Smooth muscle cell (in vitro differentiated cells): Measurements from ENCODE around the gene KLHL11. TPM values are rescaled to one million over a fixed set of nuclear protein-coding genes. Genes with fewer than 3 reads are reported as not detected.

Experiments
- DNase-seq: peaks from one replicate; lab custom pipeline; 2025; ENCODE audit not compliant: unreplicated experiment; lab: John Stamatoyannopoulos, UW
- H2AFZ ChIP-seq: fragments of 200-600 bp; sonication (generic); 2 replicates; pipeline ENCODE4 v1.6.0; 2016; ENCODE audit warnings: antibody characterized with exemption, low read depth, mild to moderate bottlenecking
- H3F3A ChIP-seq: fragments of 200-600 bp; sonication (generic); 2 replicates; pipeline ENCODE4 v1.6.0; 2017; ENCODE audit warnings: antibody characterized with exemption, low read depth
- H3K27ac ChIP-seq: fragments of 200-600 bp; sonication (generic); 2 replicates; pipeline ENCODE4 v1.5.1; 2016; ENCODE audit warnings: low read depth, mild to moderate bottlenecking
- H3K27me3 ChIP-seq: fragments of 200-600 bp; sonication (generic); 2 replicates; pipeline ENCODE4 v1.6.1; 2016; ENCODE audit warnings: low read depth, mild to moderate bottlenecking
- H3K36me3 ChIP-seq: fragments of 200-600 bp; sonication (generic); 2 replicates; pipeline ENCODE4 v1.5.1; 2016; ENCODE audit warnings: low read depth
- H3K4me1 ChIP-seq: fragments of 200-600 bp; sonication (generic); 2 replicates; pipeline ENCODE4 v1.5.1; 2016; ENCODE audit warnings: low read depth
- H3K4me2 ChIP-seq: fragments of 200-600 bp; sonication (generic); 2 replicates; pipeline ENCODE4 v1.6.0; 2016; ENCODE audit warnings: mild to moderate bottlenecking
- H3K4me3 ChIP-seq: fragments of 200-600 bp; sonication (generic); 2 replicates; pipeline ENCODE4 v1.5.1; 2016; ENCODE audit warnings: mild to moderate bottlenecking
- H3K79me2 ChIP-seq: fragments of 200-600 bp; sonication (generic); 2 replicates; pipeline ENCODE4 v1.6.0; 2016; ENCODE audit warnings: low read depth, mild to moderate bottlenecking
- H3K9ac ChIP-seq: fragments of 200-600 bp; sonication (generic); 2 replicates; pipeline ENCODE4 v1.6.0; 2016; ENCODE audit warnings: low read depth
- H3K9me3 ChIP-seq: fragments of 200-600 bp; sonication (generic); replicated peaks from 2 replicates; pipeline ENCODE4 v1.5.1; 2016; ENCODE audit warnings: low read depth
- H4K20me1 ChIP-seq: fragments of 200-600 bp; sonication (generic); 2 replicates; pipeline ENCODE4 v1.6.0; 2016; ENCODE audit warnings: low read depth
- WGBS: methylation state at CpG from one replicate; pipeline ENCODE4 v1.1.7; 2016; ENCODE audit warnings: low lambda C conversion rate; 5-methylcytosine and 5-hydroxymethylcytosine counted together
- polyA plus RNA-seq: library from polyadenylated mRNA; unstranded; fragments of >200 nt; fragmentation: Nextera tagmentation; extraction: Ambion mirVana; gene quantifications from 2 replicates; pipeline ENCODE4 v1.2.1, GENCODE V29; 2016
- total RNA-seq: library from RNA; depleted of rRNA; stranded (reverse); fragments of >200 nt; gene quantifications from 2 replicates; pipeline ENCODE4 v1.2.3, GENCODE V29; 2014
- TF ChIP-seq, protein P1 (sequence below): fragments of 200-600 bp; sonication (generic); IDR thresholded peaks from 2 replicates; pipeline ENCODE4 v1.5.1; 2017; ENCODE audit warnings: borderline replicate concordance, mild to moderate bottlenecking, antibody characterized with exemption; ENCODE audit not compliant: insufficient read depth, poor library complexity, severe bottlenecking

KLHL11 gene
- total and polyA plus RNA-seq, 2 experiments from 2014 or later = 7.9 to 23.8 TPM

DNA sequence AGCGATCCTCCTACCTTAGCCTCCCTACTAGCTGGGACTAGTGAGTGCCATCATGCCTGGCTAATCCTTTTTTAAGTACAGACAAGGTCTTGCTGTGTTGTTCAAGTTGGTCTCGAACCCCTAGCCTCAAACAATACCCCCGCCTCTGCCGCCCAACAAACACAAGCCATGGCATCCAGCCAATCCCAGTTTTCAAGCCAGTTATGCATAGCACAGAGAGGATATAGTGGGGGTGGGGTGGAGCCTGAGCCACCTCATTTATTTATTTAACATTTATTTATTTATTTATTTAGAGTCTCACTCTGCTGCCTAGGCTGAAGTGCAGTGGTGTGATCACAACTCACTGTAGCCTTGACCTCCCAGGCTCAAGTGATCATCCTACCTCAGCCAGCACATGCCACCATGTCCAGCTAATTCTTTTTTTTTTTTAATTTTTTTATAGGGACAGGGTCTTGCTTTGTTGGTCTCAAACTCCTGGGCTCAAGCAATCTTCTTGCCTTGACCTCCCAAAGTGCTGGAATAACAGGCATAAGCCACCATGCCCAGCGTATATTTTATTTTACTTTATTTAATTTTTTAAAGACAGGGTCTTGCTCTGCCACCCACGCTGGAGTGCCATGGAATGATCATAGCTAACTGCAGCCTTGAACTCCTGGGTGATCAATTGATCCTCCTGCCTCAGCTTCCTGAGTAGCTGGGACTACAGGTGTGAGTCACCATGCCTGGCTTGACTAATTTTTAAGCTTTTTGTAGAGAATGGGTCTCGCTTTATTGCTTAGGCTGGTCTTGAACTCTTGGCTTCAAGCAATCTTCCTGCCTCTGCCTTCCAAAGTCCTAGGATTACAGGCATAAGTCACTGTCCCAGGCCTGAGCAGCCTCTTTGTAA lies 26.2 kb upstream of the KLHL11 start:
- Histone ChIP-seq H2AFZ (no peak overlapping the region), H3K9me3 (no peaks in the 10 kb centered on the region), H3K4me3 (no peak overlapping the region), H4K20me1 (peaks cover 90% of the 10 kb centered on the region), H3K4me2 (no peak overlapping the region), H3K9ac (no peak overlapping the region), H3K27ac (no peak overlapping the region), H3K79me2 (peaks cover 11% of the 10 kb centered on the region), H3F3A (no peaks in the 10 kb centered on the region), H3K27me3 (no peaks in the 10 kb centered on the region), H3K4me1 (no peaks in the 10 kb centered on the region), H3K36me3 (peaks cover 8% of the 10 kb centered on the region)
- no peak for DNase-seq
- 98% methylated on average over 7 of the region's 7 CpGs for WGBS
- TF ChIP-seq, protein P1, sequence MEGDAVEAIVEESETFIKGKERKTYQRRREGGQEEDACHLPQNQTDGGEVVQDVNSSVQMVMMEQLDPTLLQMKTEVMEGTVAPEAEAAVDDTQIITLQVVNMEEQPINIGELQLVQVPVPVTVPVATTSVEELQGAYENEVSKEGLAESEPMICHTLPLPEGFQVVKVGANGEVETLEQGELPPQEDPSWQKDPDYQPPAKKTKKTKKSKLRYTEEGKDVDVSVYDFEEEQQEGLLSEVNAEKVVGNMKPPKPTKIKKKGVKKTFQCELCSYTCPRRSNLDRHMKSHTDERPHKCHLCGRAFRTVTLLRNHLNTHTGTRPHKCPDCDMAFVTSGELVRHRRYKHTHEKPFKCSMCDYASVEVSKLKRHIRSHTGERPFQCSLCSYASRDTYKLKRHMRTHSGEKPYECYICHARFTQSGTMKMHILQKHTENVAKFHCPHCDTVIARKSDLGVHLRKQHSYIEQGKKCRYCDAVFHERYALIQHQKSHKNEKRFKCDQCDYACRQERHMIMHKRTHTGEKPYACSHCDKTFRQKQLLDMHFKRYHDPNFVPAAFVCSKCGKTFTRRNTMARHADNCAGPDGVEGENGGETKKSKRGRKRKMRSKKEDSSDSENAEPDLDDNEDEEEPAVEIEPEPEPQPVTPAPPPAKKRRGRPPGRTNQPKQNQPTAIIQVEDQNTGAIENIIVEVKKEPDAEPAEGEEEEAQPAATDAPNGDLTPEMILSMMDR = no peak

DNA sequence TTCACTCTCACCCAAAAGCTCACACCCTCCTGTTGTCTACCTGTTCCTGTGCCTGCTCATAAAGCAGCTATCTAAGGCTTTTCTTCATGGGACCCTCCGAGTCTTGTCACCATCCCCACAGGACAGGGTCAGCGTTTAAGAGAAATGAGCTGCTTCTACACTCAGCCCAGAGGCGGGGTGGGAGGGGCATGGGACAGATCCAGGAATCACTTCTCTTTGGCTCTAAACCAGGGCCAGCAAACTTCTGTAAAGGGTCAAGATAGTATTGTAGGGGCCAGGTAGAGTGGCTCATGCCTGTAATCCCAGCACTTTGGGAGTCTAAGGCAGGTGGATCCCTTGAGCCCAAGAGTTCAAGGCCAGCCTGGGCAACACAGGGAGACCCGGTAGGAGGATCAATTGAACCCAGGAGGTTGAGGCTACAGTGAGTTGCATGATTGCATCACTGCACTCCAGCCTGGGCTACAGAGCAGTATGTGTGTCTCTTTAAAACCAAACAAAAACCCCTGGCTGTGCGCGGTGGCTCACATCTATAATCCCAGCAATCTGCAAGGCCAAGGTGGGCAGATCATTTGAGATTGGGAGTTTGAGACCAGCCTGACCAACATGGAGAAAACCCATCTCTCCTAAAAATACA lies 23.2 kb upstream of the KLHL11 start:
- no peaks in the 10 kb centered on the region for H3K4me1 ChIP-seq
- no peak overlapping the region for H3K4me3 ChIP-seq
- peaks cover 86% of the 10 kb centered on the region for H4K20me1 ChIP-seq
- 96% methylated on average over 6 of the region's 6 CpGs for WGBS
- TF ChIP-seq, protein P1 = no peak
- no peaks in the 10 kb centered on the region for H3K9me3 ChIP-seq
- H3K4me2 ChIP-seq = no peak overlapping the region
- H3F3A ChIP-seq = no peaks in the 10 kb centered on the region
- no peak for DNase-seq
- peaks cover 17% of the 10 kb centered on the region for H3K79me2 ChIP-seq
- no peaks in the 10 kb centered on the region for H3K27me3 ChIP-seq
- H3K36me3 ChIP-seq = peaks cover 25% of the 10 kb centered on the region
- H3K9ac ChIP-seq = no peak overlapping the region
- H3K27ac ChIP-seq = no peak overlapping the region
- no peak overlapping the region for H2AFZ ChIP-seq

DNA sequence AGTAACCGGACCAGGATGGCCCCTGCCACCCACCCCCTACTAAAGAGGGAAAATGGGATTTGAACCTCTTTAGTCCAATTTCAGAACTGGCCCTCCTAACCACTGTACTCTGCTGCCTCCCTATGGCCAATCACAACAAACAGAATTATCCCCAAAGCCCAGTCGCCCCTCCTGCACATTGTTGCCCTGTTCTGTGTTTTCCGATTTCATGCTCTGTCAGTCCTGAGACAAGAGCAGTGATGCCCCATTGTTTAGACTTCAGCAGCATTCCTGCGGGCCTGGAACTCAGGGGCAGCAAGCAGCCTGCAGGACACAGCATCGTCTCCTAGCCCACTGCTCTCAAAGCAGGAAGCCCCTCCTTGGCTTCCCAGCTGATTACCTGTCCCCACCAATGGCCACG lies 20.5 kb upstream of the KLHL11 start:
- Histone ChIP-seq H3K36me3 (peaks cover 30% of the 10 kb centered on the region), H3K4me1 (no peaks in the 10 kb centered on the region), H4K20me1 (peaks cover 85% of the 10 kb centered on the region), H3K4me2 (no peak overlapping the region), H2AFZ (no peak overlapping the region), H3K27ac (no peak overlapping the region), H3K9ac (no peak overlapping the region), H3K27me3 (no peaks in the 10 kb centered on the region), H3K79me2 (peaks cover 24% of the 10 kb centered on the region), H3K9me3 (no peaks in the 10 kb centered on the region), H3K4me3 (no peak overlapping the region), H3F3A (no peaks in the 10 kb centered on the region)
- TF ChIP-seq, protein P1 = peak; percentile 6
- no peak for DNase-seq
- WGBS = 94% methylated on average over 6 of the region's 6 CpGs
